ENCODE measurements around the gene MYT1. TPM values are rescaled to one million over a fixed set of nuclear protein-coding genes. Genes with fewer than 3 reads are reported as not detected.
A peak's percentile ranks its signal among the peaks of the same experiment; 100 is the strongest.

Gene MYT1
- total and polyA plus RNA-seq, 2 of the 13 experiments (the other 11 are each of a cell fraction or from before 2014, with no cell fraction given), result 0.58 to 2.5 TPM

GRCh38 chr20:64223526-64224067, 59.3 kb downstream of the MYT1 start (continued):
- TF ChIP-seq AGO2 (optimal IDR thresholded peaks at IDR 0.05; ENCODE audit: low read depth, low read length) (no peak), MTF2 (CRISPR knock-in tag; IDR thresholded peaks at IDR 0.05; ENCODE audit: borderline replicate concordance) (no peak), HMGXB4 (CRISPR knock-in tag; IDR thresholded peaks at IDR 0.05; ENCODE audit: borderline replicate concordance in 1 of 2, low read depth in 1 of 2) (peak; percentile 81 to 87; a peak in 2 of 4 replicates), ZNF766 (CRISPR knock-in tag; IDR thresholded peaks at IDR 0.05; ENCODE audit: borderline replicate concordance) (peak; percentile 32; the same call in 1 of the 2 replicates), TFAP4 (IDR thresholded peaks at IDR 0.05; ENCODE audit: borderline replicate concordance, low read depth) (no peak; the same call in 1 of the 2 replicates), ZFP41 (CRISPR knock-in tag; IDR thresholded peaks at IDR 0.05; ENCODE audit: borderline replicate concordance) (0 out of 2 replicates have a peak, but pooled peaks have one; percentile 22), HIC2 (CRISPR knock-in tag; IDR thresholded peaks at IDR 0.05; ENCODE audit: low read depth) (0 out of 2 replicates have a peak, but pooled peaks have one; percentile 68), SRY (CRISPR knock-in tag; IDR thresholded peaks at IDR 0.05) (0 out of 2 replicates have a peak, but pooled peaks have one; percentile 79), NR0B2 (CRISPR knock-in tag; IDR thresholded peaks at IDR 0.05) (no peak)

Data from HepG2 (cell line).